DMS 273 (cell line): ENCODE measurements around the gene TMEM25.
"Not testable (repeated sequence)": the region's sequence is repeated elsewhere in the genome, so short reads cannot be mapped to it uniquely, and the experiment has no call there.

Source experiments
- DNase-seq: peaks from one replicate; lab custom pipeline; 2025; ENCODE audit not compliant: unreplicated experiment; lab: John Stamatoyannopoulos, UW

Gene TMEM25

GRCh38 chr11:118532091-118532490 lies 1.1 kb downstream of the TMEM25 start:
- DNase-seq = no peak

- no peak for DNase-seq
These were observed 2.1 kb downstream of the TMEM25 start for GRCh38 chr11:118532852-118533768.

GRCh38 chr11:118533769-118534729 lies 3.1 kb downstream of the TMEM25 start:
- DNase-seq = peak; percentile 39

- no peak for DNase-seq
These were observed 4.3 kb downstream of the TMEM25 start for GRCh38 chr11:118535261-118535660.

GRCh38 chr11:118536726-118537125 lies 5.7 kb downstream of the TMEM25 start:
- DNase-seq = no peak

GRCh38 chr11:118537409-118537980 lies 6.5 kb downstream of the TMEM25 start:
- no peak for DNase-seq

GRCh38 chr11:118544010-118544646 lies 13.1 kb downstream of the TMEM25 start:
- DNase-seq = no peak

- no peak for DNase-seq
These were observed 13.6 kb downstream of the TMEM25 start for GRCh38 chr11:118544647-118545010.

- no peak for DNase-seq
These were observed 14.5 kb downstream of the TMEM25 start for GRCh38 chr11:118545533-118545932.

- DNase-seq = no peak
These were observed 16.1 kb downstream of the TMEM25 start for GRCh38 chr11:118547132-118547531.

GRCh38 chr11:118552341-118552740 lies 21.3 kb downstream of the TMEM25 start:
- no peak for DNase-seq

GRCh38 chr11:118560806-118561205 lies 29.8 kb downstream of the TMEM25 start:
- no peak for DNase-seq

GRCh38 chr11:118565051-118565450 lies 34.1 kb downstream of the TMEM25 start:
- DNase-seq = peak; percentile 8

GRCh38 chr11:118569670-118570069 lies 38.7 kb downstream of the TMEM25 start:
- no peak for DNase-seq

- DNase-seq = no peak
These were observed 39.8 kb downstream of the TMEM25 start for GRCh38 chr11:118570787-118571186.

GRCh38 chr11:118571701-118572060 lies 40.7 kb downstream of the TMEM25 start:
- DNase-seq = not testable (repeated sequence)

- DNase-seq = peak; percentile 86
These were observed 41.3 kb downstream of the TMEM25 start, which contains the start of gene ARCN1 for GRCh38 chr11:118572061-118572980. ARCN1 (plus strand) TSS chr11:118572409; CDS start chr11:118572548, 139 bp downstream.

GRCh38 chr11:118572981-118573550 lies 42.1 kb downstream of the TMEM25 start:
- peak; percentile 42 for DNase-seq

GRCh38 chr11:118574636-118575035 lies 43.6 kb downstream of the TMEM25 start:
- DNase-seq = no peak
